GM21423 (cell line): Measurements from ENCODE around the gene PYY.

Experiments
- ATAC-seq: cut with Tn5 transposase; IDR thresholded peaks from one replicate; pipeline ENCODE4 v1.9.1; 2021; ENCODE audit warnings: mild to moderate bottlenecking, moderate library complexity; ENCODE audit not compliant: unreplicated experiment

The PYY gene

DNA sequence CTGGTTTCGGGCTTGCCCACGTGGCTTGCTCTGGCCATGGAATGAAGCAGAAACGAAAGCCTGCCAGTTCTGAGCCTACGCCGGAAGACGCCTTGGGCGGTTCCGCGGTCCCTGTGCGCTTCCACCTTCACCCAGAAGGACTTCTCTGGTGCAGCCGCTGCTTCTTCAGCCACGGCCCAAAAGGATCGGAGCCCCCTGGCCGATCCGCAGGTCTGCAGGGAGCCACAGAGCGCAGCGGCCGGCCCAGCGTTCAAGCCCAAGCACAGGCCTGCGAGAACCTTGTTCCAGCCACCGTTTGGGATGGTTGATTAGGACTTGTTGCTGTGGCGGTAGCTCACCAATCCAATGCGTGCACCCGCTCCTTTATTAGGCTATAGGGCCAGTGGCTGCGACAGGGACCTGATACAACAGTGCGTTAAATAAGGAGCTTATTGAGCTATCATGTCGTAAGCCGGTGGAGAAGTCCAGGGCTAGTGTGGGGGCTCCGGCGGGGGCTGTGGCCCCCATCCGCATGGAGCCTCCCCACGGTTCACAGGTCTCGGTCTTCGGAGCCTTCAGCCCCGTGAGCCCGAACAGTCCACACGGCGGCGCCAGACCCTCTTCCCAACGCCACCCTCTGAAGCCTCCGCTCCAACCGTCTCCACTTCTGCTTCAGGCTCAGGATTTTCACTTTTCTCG lies 36.3 kb downstream of the PYY start:
- peak; percentile 53 for ATAC-seq

DNA sequence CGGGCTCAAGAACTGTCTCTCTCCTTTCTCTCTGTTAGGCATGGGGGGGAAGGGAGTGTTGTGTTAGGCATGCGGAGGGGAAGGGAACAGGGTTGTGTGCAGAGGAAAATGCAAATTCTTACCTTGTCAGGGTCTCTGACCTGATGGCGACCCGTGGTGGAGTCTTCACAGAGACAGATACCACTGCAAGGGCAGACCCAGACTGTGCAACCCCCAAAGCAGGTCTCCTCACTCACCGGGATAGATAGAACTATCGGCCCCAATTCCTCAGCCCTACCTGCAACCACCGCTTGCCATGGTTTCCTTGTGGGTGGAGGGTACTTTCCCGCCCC lies 36.8 kb downstream of the PYY start:
- ATAC-seq, result peak; percentile 16

DNA sequence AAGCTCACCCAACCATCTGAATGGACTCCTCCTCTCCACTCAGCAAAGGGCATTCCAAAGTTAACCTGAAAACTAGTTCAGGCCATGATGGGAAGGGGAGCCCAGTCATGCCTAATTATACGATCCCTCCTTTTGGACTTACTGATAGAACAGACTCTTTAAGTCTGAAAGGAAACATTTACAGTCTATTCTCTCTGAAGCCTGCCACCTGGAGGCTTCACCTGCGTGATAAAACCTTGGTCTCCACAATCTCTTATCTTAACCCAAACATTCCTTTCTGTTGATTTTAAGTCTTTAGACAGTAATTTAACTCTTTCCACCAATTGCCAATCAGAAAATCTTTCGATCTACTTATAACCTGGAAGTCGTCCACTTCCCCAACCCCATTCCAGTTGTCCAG lies 37.4 kb downstream of the PYY start:
- no peak for ATAC-seq

DNA sequence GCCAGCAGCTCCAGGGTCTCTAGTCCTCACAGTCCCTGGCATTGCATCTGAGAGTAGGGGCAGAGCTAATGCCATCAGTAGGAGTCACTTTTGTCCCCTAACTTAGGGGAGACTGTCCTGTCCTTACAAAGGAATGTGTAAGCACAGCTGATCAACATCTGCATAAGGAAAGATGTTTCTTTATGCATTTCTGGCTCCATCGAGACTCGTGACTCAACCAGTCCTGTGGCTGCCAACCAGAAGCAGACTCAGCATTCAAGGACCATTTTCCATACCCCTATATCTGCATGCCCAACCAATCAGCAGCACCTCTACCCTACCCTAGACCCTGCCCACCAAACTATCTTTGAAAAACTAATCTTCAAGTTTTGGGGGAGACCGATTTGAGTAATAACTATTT lies 38.2 kb downstream of the PYY start:
- ATAC-seq, result no peak

DNA sequence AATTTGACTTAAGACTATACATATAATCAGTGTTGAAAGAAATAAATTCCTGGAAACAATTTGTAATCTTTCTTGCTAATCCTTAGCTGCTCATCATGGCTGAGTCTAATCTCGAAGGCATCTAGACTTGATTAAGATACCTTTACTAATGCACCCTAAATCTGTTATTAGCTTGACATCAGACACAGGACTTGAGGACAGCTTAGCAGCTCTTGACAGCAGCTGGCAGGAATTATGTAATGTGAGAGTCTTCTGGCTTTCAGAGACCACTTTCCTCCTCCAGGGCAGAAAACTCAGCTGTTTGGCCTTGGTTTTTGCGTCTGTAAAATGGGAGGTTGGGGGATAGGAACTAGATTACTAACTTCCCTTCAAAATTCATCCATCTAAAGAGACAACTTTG lies 39.3 kb downstream of the PYY start:
- ATAC-seq, result no peak

DNA sequence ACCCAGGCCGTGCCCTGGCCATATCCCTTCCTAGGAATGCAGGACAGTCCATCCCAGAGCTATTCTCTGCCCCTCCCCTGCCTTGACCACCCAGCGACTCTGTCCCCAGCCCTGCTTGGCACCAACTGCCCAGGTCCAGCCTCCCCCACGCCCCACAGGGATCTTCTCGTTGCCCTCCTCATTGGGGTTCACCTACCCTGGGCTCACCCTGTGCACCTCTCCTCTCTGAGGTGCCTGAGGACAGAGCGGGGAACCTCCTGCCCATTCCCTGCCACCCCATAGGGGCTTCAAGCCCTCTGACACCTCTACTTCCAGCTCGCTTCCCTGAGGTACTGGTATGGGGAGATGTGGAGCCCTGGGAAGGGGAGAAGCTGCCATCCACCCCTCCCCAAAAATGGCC lies 40.2 kb downstream of the PYY start:
- ATAC-seq, result no peak

DNA sequence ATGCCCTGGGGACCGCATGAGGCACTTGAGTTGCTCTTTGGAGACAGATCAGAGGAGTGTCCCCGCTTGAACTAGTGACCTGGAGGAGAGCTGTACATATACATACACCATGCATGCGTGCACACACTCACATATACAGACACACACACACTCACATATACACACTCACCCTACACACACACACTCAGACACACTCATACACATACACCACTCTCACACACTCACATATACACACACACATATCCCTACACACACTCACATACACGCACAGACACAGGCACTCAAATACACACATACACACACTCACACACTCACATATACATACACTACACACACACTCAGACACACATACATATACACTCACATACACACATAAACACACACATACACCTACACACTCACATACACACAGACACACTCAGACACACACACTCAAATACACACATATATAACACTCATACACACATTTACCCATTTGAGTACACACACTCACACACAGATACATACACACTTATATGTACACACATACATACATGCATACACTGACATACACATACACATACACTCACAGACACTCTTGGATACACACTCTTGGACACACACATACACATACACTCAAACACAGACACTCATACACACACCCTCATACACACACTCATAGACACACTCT lies 41.0 kb downstream of the PYY start:
- no peak for ATAC-seq

DNA sequence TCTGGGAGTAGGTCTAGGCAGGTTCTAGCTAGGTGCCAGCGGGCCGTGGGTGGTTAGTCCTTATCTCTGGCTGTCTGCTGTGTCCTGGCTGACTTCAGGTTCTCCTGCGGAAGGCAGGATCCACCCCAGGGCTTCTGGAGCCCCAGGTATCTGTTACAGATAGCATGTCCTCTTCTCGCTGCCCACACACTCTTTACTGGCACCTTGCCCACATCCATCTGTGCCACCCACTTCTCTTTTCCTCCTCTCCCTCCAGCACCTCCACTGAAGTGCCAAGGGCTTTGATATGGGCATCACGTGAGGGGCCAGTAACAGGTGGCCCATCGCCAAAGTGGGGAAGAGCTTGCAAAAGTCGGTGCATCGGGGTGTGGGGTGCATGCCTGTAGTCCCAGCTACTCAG lies 41.8 kb downstream of the PYY start:
- no peak for ATAC-seq

DNA sequence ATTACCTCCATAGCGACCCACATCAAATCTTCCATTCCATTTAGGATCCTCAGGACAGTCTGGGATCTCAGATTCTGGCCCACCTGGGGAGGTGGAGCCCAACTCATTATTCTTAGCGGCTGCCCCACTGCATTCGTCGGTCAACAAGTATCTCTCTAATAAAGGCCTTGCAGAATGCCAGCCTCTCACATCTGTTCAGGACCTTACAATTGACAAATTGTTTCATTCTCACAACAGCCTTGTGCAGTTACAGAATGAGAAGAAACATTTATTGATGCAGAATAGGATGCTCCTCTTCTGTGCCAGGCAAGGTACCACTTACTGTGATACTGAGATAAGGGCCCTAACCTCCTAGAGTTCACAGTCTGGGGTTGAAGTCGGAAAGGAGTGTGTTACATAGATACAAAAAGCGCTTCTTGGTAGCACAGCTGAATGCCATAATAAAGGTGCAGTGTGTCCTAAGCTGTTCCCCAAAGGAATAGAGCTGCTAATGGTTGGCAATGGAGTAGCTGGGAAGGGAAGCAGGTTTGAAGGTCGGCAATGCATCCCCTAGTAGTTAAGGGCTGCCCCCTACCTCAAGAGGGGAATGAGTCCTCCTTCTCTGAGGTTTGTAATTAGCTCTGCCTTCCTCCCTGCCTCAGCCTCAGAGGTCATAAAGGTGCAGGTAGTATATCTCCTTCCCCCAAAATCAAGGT lies 44.1 kb downstream of the PYY start:
- no peak for ATAC-seq

DNA sequence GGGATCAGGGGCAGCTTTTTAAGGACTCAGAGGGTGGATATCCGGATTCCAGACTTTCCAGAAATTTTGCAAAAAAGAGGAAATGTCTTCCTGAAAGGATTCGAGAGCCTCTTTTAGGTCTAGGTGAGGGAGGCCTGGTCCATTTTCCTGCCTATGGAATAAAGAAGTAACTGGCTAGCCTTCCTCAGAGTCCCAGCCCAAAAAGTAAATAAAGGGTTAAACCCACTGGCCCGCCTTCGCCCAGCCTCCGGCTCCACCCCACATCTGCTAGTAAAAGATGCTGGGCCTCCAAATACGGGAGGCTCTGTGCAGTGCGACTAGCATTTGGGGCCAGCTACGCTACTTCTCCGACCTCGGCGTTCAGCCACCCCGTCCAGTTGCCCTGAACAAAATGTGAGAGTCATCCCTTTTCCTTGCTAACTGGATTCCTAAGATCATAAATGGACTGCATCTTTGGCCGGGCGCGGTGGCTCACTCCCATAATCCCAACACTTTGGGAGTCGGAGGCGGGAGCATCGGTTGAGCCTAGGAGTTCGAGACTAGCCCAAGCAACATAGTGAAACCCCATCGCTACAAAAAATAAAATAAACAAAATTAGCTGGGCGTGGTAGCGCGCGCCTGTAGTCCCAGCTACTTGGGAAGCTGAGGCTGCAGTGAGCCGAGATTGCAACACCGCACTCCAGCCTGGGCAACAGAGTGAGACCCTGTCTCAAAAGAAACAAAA lies 45.6 kb downstream of the PYY start:
- ATAC-seq, result no peak

DNA sequence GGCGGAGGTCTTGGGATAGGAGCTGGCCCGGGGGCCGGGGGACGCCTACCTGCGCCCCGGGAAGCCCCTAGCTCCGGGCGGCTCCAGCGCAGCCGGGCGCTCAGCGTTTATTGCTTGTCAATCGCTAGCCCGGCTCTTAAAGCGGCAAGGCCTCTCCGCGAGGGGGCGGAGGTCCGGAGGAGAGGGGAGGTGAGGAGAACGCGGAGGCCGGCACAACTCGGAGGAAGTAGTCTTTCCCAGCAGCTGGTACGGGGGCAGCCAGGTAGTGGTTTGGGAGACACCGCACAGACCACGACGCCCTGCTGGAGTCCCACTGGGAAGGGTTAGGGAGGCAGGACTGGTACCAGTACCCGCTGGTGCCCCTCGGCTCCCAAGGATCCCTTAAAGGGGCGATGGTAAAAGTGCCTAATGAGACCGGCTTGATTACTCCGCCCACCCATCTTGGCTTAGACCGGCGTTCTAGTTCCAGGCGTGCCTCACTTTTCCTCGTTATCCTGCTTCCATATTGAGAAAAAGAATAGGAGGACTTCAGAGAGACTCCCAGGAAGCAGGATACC lies 46.2 kb downstream of the PYY start, which contains the start of gene MPP2:
Gene MPP2 (minus strand): TSS at position 112 of the 557 bp plus-strand sequence. CDS start 3,076 bp downstream, outside the sequence.
- no peak for ATAC-seq

DNA sequence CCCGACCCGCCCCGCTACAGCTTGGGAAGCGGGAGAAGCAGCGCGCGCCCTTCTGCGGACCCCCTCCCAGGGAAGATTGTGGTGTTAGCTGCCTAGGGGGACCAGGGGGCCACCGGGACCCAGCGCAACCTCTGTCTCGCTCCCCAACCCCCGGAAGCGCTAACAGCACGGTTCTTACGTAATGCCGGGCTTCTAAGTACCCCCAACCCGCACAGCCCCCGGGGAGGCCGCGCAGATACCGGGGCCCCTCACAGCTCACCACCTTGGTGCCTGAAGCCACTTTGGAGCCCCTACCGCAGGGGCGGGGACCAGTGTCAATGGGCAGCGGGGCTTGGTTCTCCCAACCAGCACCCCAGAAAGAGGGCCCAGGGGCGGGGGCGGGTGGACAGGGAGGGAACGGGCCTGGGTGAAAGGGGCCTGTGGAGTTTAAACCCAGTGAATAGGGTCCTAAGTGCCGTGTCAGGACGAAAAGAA lies 46.8 kb downstream of the PYY start:
- ATAC-seq, result no peak

DNA sequence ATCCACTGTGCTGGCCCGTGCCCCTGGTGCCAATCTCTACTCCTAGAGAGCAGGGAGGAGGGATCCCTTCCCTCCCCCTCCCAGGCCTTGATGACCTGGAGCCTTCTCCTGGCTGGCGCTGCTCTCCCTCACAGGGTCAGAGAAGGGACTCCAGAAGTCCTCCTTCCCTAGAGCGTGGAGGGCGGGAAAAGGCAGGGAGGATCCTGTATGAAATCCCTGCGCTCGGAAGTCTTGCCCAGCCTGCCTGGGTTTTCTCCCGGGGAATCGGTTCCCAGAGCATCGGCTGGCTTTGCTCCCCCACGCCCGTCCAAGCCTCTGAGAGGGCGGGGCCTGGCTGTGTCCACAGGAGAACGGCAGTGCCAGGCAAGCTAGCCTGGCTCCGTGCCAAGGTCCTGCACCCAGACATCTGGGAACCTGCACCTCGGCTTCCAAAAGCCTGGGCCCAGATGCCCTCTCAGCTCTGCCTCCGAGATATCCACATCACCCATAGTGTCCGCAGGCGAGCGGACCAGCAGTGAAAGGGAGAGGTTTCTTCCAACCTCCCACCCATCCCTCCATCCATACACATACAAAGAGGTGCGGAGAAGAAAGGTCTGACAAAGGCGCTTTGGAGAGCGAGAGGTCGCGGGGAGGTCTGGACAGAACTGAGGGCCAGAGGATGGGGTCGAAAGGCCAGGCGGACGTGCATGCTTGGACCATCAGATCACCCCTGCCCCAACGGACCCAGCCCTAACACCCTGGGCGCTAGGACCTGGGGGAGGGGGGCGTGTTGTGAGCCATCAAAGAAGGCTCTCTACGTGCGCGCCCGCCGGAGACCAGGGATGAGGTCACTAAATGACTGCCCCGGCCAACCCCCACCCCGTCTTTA lies 47.5 kb downstream of the PYY start:
- ATAC-seq, result no peak

DNA sequence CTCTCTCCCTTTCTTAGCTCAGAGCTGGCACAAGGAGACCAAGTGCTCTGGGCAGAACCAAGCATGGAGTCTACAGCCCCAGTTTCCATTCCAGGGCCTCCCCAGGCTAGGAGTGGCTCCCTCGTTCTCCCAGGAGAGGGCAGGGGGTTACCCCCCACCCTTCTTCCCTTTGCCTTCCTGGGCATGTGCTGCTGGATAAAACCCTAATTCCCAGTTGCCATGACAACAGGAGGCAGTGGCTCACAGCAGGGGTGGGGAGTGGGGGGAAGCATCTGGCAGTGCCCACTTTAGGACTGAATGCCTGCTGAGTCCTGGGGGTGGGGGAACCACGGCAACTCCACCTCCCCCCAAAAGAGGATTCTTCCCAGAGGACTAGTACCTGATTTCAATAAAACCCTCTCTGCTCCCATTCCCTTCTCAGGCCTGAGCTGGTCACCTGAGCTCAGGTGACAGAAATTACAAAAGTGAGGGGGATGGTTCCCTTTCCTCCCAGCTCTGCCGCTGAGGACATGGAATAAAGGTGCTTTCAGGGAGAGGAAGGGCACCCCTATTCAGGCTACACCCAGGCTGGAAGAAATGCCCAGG lies 48.2 kb downstream of the PYY start:
- no peak for ATAC-seq
